Esophagus muscularis mucosa (tissue), 4 donors: Measurements from ENCODE around the gene FFAR1. TPM values are rescaled to one million over a fixed set of nuclear protein-coding genes. Genes with fewer than 3 reads are reported as not detected.
A peak's percentile ranks its signal among the peaks of the same experiment; 100 is the strongest.

Source experiments
- DNase-seq: peaks from one replicate; pipeline ENCODE4 v3.0.0-alpha.2; 2017; ENCODE audit errors: extremely low spot score
- H3K27ac ChIP-seq, 4 donors: fragments of 200-600 bp; sonication (generic); replicated peaks in 1 of 4; 1 replicate in 3 of 4; 2 replicates in 1 of 4; pipeline ENCODE4 v1.5.1; 2016 to 2019; ENCODE audit warnings: mild to moderate bottlenecking in 1 of 4
- H3K27me3 ChIP-seq, 4 donors: fragments of 200-600 bp; sonication (generic); one replicate each; pipeline versions ENCODE4 v1.5.1 to v1.6.0; 2016 to 2019
- H3K36me3 ChIP-seq, 4 donors: fragments of 200-600 bp; sonication (generic); one replicate each; pipeline ENCODE4 v1.5.1; 2016 to 2019
- H3K4me1 ChIP-seq, 4 donors: fragments of 200-600 bp; sonication (generic); one replicate each; pipeline ENCODE4 v1.5.1; 2016 to 2019
- H3K4me3 ChIP-seq, 4 donors: fragments of 200-600 bp; sonication (generic); 1 replicate in 2 of 4; 2 replicates in 2 of 4; pipeline ENCODE4 v1.5.1; 2016 to 2019; ENCODE audit warnings: mild to moderate bottlenecking in 4 of 4, moderate library complexity in 1 of 4
- H3K9me3 ChIP-seq, 4 donors: fragments of 200-600 bp; sonication (generic); 1 replicate in 3 of 4; 2 replicates in 1 of 4; pipeline ENCODE4 v1.5.1; 2016 to 2019
- EP300 ChIP-seq: sonication (generic); formaldehyde crosslinking; IDR thresholded peaks from one replicate; pipeline ENCODE4 v1.6.1; 2017; ENCODE audit warnings: antibody characterized with exemption
- POLR2A ChIP-seq: fragments of 450-650 bp; IDR thresholded peaks from one replicate; pipeline ENCODE4 v1.6.1; 2017; ENCODE audit warnings: antibody characterized with exemption, moderate library complexity, mild to moderate bottlenecking, low read depth
- POLR2AphosphoS5 ChIP-seq, 2 donors: sonication (generic); formaldehyde crosslinking; IDR thresholded peaks; one replicate each; pipeline ENCODE4 v1.6.1; 2017; ENCODE audit warnings: antibody characterized with exemption in 2 of 2
- WGBS: methylation state at CpG from one replicate; pipeline ENCODE4 v1.1.5; 2018; 5-methylcytosine and 5-hydroxymethylcytosine counted together
- intact Hi-C: fragments of 100-400 bp; cut with DNase I; formaldehyde crosslinking; loops from one replicate; pipeline ENCODE4 v1.15.1; 2023
- total RNA-seq, 4 donors: library from RNA; depleted of rRNA; stranded (reverse); fragments of >200 nt; gene quantifications; one replicate each; pipeline versions ENCODE4 v1.1.0 to v1.2.1, GENCODE V29; 2016
- TF ChIP-seq, protein P1 (sequence below), 3 experiments: fragments of 200-600 bp in 2 of 3; fragments of 450-650 bp in 1 of 3; sonication (generic) in 2 of 3; IDR thresholded peaks; one replicate each; pipeline ENCODE4 v1.5.1; 2017 to 2019; ENCODE audit warnings: antibody characterized with exemption in 3 of 3, mild to moderate bottlenecking in 2 of 3, moderate library complexity in 1 of 3

The FFAR1 gene
- total RNA-seq, 4 donors from 2014 or later = not detected

DNA sequence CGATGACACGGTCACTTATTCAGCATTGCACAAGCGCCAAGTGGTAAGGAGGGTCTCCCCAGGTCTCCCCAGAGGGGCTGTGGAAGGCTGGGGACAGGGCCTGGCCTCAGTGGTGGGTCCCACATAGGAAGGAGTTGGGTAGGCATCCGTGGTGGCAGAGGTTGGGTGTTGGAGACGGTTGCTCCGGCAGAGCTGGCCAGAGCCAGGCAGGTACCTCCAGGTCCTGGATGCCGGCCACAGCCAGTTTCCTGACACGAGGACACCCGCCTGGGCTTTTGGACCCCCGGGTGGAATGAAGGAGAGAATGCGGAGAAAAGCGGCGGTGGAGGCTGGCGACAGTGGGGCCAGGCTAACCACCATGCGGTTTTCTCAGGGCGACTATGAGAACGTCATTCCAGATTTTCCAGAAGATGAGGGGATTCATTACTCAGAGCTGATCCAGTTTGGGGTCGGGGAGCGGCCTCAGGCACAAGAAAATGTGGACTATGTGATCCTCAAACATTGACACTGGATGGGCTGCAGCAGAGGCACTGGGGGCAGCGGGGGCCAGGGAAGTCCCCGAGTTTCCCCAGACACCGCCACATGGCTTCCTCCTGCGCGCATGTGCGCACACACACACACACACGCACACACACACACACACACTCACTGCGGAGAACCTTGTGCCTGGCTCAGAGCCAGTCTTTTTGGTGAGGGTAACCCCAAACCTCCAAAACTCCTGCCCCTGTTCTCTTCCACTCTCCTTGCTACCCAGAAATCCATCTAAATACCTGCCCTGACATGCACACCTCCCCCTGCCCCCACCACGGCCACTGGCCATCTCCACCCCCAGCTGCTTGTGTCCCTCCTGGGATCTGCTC, 1.3 kb upstream of the FFAR1 start:
- Histone ChIP-seq H3K36me3 (no peaks in the 10 kb centered on the region), H3K27ac (no peak overlapping the region), H3K4me1 (no peaks in the 10 kb centered on the region), H3K9me3 (no peaks in the 10 kb centered on the region), H3K4me3 (no peak overlapping the region), H3K27me3 (peaks cover 0 to 42% (median 0%) of the 10 kb centered on the region in 4 donors)
- TF ChIP-seq EP300 = no peak
- TF ChIP-seq POLR2A = no peak
- TF ChIP-seq POLR2AphosphoS5 (IDR thresholded peaks at IDR 0.05) = no peak
- TF ChIP-seq, protein P1, sequence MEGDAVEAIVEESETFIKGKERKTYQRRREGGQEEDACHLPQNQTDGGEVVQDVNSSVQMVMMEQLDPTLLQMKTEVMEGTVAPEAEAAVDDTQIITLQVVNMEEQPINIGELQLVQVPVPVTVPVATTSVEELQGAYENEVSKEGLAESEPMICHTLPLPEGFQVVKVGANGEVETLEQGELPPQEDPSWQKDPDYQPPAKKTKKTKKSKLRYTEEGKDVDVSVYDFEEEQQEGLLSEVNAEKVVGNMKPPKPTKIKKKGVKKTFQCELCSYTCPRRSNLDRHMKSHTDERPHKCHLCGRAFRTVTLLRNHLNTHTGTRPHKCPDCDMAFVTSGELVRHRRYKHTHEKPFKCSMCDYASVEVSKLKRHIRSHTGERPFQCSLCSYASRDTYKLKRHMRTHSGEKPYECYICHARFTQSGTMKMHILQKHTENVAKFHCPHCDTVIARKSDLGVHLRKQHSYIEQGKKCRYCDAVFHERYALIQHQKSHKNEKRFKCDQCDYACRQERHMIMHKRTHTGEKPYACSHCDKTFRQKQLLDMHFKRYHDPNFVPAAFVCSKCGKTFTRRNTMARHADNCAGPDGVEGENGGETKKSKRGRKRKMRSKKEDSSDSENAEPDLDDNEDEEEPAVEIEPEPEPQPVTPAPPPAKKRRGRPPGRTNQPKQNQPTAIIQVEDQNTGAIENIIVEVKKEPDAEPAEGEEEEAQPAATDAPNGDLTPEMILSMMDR (IDR thresholded peaks at IDR 0.05) = no peak
- intact Hi-C loops = no loop called here
- 70% methylated on average over 28 of the region's 28 CpGs for WGBS
- DNase-seq = peak; percentile 89

DNA sequence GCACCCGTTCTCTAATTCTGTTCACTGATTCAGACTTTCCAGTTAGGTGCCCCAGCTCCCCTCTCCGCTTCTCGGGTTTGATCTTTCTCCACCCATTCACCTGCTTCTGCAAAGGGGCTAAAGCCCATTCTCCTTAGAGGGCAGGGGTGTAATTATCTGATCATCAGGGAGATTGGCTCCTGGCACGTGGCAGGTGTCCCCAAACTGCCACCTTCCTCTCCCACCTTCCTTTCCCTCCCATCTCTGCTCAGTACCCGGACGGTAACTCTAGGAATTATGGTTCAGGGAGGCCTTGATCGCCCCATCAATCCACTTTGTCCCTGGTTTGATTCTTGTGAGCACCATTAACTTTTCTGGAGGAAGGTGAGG, 212 bp downstream of the FFAR1 start:
- intact Hi-C loops = no loop called here
- H3K4me3 ChIP-seq = no peak overlapping the region

DNA sequence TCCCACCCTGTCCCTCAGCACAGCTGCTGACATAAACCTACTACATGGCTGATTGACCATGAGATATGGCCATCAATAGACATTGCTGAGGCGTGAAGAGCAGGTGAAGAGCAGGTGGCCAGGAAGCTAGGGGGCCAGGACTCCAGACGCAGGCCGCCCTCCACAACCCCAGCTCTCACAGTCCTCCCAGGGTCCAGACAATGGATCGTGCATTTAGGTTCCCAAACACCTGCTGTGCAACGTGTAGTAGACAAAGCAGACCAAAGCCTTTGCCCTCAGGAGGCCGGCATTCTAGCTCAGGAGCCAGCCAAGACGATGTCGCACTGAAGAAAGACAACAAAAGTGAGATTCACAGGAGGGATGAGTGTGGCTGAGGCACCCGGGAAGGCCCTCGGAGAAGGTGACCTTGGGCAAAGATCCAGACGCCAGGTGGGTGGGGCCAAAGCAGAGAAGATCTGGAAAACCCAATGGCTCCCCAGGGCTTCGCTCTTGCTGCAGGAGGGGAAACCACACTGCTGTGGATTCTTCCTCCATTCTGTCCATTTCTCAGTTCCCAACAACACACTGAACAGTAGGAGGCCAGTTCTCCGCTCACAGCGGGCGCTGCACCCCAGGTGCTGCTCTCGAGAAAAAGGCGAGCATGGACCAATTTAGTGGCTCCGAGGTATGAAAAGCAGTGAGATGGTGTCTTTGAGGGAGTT, 1.4 kb downstream of the FFAR1 start:
- H3K9me3 ChIP-seq = no peaks in the 10 kb centered on the region
- WGBS = 91% methylated on average over 16 of the region's 18 CpGs
- peaks cover 0 to 62% (median 0%) of the 10 kb centered on the region in 4 donors for H3K27me3 ChIP-seq
- H3K4me3 ChIP-seq = no peak overlapping the region
- H3K36me3 ChIP-seq = no peaks in the 10 kb centered on the region
- no peak overlapping the region for H3K27ac ChIP-seq
- intact Hi-C loops = no loop called here
- DNase-seq = peak; percentile 72
- no peak for TF ChIP-seq POLR2A
- TF ChIP-seq, protein P1 (IDR thresholded peaks at IDR 0.05) = no peak
- TF ChIP-seq POLR2AphosphoS5 (IDR thresholded peaks at IDR 0.05) = no peak
- no peak for TF ChIP-seq EP300
- H3K4me1 ChIP-seq = peaks cover 0 to 3% (median 0%) of the 10 kb centered on the region in 4 donors

More for the DNA sequence above, 212 bp downstream of the FFAR1 start:
- 80% methylated on average over 7 of the region's 7 CpGs for WGBS
- TF ChIP-seq POLR2A (no peak), EP300 (no peak), POLR2AphosphoS5 (IDR thresholded peaks at IDR 0.05) (no peak)
- TF ChIP-seq, protein P1 (IDR thresholded peaks at IDR 0.05) = no peak
- DNase-seq = peak; percentile 19
- Histone ChIP-seq H3K27ac (no peak overlapping the region), H3K36me3 (no peaks in the 10 kb centered on the region), H3K9me3 (no peaks in the 10 kb centered on the region), H3K4me1 (peaks cover 0 to 3% (median 0%) of the 10 kb centered on the region in 4 donors), H3K27me3 (peaks cover 0 to 55% (median 0%) of the 10 kb centered on the region in 4 donors)

DNA sequence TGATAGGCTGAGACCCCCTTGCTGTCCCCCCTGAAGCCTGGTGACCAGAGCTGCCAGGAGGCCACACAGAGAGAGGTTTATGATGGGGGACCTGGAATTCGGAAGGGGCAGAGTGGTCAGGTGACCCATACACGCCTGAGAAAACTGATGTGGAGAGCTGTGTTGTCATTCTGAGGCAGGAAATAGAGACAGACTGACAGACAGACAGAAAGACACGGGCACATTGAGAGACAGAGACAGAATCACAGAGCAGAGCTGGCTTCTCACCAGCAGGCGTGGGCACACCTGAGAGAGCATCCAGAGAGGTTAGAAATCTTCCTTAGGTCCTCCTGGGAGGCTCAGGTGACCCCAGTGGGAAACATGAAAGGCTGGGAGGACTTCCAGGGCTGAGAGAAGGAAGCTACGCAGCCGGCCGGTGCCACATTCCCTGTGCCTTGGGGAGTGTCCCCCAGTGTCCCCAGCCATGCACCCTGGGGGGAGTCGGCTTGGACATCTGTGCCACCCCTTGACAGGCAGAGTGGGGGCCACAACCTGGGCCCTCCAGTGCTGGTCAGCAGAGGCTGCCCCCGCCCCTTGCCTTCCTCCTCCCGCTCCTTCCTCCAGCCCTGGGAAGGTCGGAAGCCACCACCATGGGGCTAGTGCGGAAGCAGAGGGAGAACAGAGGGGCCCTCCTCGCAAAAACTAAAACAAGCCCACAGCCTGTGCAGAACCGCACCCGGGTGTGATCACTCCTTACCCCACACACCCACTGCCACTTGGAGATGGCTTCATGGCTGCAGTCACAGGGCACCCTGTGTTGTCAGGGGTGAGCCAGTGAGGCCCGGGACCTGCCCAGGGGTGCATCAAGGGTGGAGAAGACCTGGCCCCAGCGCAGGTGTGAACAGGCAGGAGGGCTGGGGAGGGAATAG, 2.2 kb downstream of the FFAR1 start:
- H3K36me3 ChIP-seq = no peaks in the 10 kb centered on the region
- H3K27me3 ChIP-seq = peaks cover 0 to 70% (median 0%) of the 10 kb centered on the region in 4 donors
- WGBS = 80% methylated on average over 13 of the region's 17 CpGs
- H3K9me3 ChIP-seq = no peaks in the 10 kb centered on the region
- intact Hi-C loops = loop anchor here (5.0 kb wide), 1 partner anchor 142 kb away; the partner anchor contains the start of gene KRTDAP
- H3K27ac ChIP-seq = no peak overlapping the region
- no peak for TF ChIP-seq EP300
- no peak for TF ChIP-seq POLR2A
- TF ChIP-seq, protein P1 (IDR thresholded peaks at IDR 0.05) = no peak
- TF ChIP-seq POLR2AphosphoS5 (IDR thresholded peaks at IDR 0.05) = no peak
- no peak overlapping the region for H3K4me3 ChIP-seq
- DNase-seq = peak; percentile 50
- H3K4me1 ChIP-seq = peaks cover 0 to 3% (median 0%) of the 10 kb centered on the region in 4 donors
